ENCODE measurements around the gene TROAP.
A peak's percentile ranks its signal among the peaks of the same experiment; 100 is the strongest.
"Not testable (repeated sequence)": the region's sequence is repeated elsewhere in the genome, so short reads cannot be mapped to it uniquely, and the experiment has no call there.

Gene TROAP

DNA sequence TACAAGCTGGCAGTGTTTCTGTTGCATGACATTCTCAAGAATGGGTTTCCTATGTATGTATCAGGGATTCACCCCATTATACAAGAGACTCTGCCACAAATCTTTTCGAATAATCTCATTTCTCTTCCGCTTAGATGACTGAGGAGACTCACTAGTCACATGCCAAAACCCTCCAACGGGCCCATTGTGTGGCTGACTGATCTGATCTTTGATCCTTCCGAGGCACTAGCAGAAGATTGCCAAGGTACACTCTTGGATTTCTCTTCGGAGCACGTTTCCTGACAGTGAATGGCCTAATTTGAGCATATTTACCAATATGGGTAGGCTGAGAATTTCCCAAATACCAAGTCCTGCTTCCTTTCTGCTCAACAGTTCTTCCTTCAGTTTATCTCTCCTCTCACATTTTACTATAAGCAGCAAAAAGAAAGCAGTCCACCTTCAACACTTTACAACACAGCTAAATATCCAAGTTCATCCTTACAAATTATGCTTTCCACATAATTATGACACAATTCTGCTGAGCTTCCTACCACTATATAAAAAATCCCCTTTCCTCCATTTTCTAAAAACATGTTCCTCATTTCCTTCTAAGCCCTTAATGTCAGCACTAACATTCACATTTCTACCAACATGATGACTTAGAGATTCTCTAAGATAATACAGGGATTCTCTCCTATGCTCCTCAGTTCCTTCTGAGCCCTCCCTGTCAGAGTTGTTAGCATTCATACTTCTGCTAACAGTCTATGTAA lies 17.1 kb upstream of the TROAP start:
- H3K9me3 Mint-ChIP-seq = no peaks in the 10 kb centered on the region
- no peaks in the 10 kb centered on the region for H3K36me3 Mint-ChIP-seq (ENCODE audit: low read depth)
- ATAC-seq (no peak), DNase-seq (no peak)
- no peak overlapping the region for H3K4me3 Mint-ChIP-seq
- peaks cover 46% of the 10 kb centered on the region for H3K27me3 Mint-ChIP-seq
- no peak overlapping the region for H3K27ac Mint-ChIP-seq
- peaks cover 3% of the 10 kb centered on the region for H3K4me1 Mint-ChIP-seq

DNA sequence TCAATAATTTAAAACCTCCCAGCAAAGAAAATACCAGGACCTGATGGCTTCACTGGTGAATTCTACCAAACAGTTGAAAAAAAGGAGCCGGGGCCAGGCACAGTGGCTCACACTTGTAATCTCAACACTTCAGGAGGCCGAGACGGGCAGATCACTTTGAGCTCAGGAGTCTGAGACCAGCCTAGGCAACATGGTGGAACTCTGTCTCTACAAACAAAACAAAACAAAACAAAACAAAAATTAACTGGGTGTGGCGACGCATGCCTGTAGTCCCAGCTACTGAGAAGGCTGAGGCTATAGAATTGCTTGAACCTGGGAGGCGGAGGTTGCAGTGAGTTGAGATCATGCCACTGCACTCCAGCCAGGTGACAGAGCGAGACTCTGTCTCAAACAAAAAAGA lies 13.7 kb upstream of the TROAP start:
- no peak for ATAC-seq
- DNase-seq = no peak
- H3K27ac Mint-ChIP-seq = no peak overlapping the region
- no peaks in the 10 kb centered on the region for H3K4me1 Mint-ChIP-seq
- no peaks in the 10 kb centered on the region for H3K9me3 Mint-ChIP-seq
- H3K36me3 Mint-ChIP-seq (ENCODE audit: low read depth) = no peaks in the 10 kb centered on the region
- peaks cover 36% of the 10 kb centered on the region for H3K27me3 Mint-ChIP-seq
- H3K4me3 Mint-ChIP-seq = no peak overlapping the region

DNA sequence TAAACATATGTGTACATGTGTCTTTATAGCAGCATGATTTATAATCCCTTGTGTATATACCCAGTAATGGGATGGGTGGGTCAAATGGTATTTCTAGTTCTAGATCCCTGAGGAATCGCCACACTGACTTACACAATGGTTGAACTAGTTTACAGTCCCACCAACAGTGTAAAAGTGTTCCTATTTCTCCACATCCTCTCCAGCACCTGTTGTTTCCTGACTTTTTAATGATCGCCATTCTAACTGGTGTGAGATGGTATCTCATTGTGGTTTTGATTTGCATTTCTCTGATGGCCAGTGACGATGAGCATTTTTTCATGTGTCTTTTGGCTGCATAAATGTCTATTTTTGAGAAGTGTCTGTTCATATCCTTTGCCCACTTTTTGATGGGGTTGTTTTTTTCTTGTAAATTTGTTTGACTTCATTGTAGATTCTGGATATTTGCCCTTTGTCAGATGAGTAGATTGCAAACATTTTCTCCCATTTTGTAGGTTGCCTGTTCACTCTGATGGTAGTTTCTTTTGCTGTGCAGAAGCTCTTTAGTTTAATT lies 12.5 kb upstream of the TROAP start:
- DNase-seq; H3K9me3 Mint-ChIP-seq; H3K36me3 Mint-ChIP-seq (ENCODE audit: low read depth); ATAC-seq; H3K4me1 Mint-ChIP-seq; H3K4me3 Mint-ChIP-seq; H3K27ac Mint-ChIP-seq: not testable (repeated sequence)
- H3K27me3 Mint-ChIP-seq = peaks cover 34% of the 10 kb centered on the region

DNA sequence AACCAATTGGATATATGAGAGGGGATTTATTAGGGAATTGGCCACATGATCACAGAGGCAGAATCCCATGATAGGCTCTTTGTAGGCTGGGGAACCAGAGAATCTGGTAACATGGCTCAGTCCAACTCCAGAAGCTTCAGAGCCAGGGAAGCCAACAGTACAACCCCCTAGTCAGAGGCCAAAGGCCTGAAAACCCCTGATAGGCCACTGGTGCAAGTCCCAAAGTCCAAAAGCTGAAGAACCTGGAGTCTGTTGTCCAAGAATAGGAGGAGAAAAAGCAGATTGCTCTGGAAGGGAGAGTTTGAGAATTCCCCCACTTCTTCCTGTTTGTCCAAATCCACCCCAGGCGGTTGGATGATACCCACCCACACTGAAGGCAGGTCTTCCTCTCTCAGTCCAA lies 8.2 kb upstream of the TROAP start:
- no peak overlapping the region for H3K27ac Mint-ChIP-seq
- peaks cover 11% of the 10 kb centered on the region for H3K27me3 Mint-ChIP-seq
- DNase-seq = no peak
- no peaks in the 10 kb centered on the region for H3K4me1 Mint-ChIP-seq
- no peaks in the 10 kb centered on the region for H3K9me3 Mint-ChIP-seq
- no peak overlapping the region for H3K4me3 Mint-ChIP-seq
- no peak for ATAC-seq
- no peaks in the 10 kb centered on the region for H3K36me3 Mint-ChIP-seq (ENCODE audit: low read depth)

DNA sequence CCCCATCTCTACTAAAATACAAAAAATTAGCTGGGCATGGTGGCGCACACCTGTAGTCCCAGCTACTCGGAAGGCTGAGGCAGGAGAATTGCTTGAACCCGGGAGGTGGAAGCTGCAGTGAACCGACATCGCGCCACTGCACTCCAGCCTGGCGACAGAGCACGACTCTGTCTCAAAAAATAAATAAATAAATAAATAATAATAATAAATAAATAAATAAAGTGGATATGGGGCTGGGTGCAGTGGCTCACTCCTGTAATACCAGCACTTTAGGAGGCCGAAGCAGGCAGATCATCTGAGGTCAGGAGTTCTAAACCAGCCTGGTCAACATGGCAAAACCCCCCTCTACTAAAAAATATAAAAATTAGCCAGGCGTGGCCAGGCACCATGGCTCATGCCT lies 5.9 kb upstream of the TROAP start:
- not testable (repeated sequence) for H3K4me1 Mint-ChIP-seq; H3K27ac Mint-ChIP-seq; H3K4me3 Mint-ChIP-seq; H3K36me3 Mint-ChIP-seq (ENCODE audit: low read depth); ATAC-seq; DNase-seq; H3K9me3 Mint-ChIP-seq; H3K27me3 Mint-ChIP-seq

DNA sequence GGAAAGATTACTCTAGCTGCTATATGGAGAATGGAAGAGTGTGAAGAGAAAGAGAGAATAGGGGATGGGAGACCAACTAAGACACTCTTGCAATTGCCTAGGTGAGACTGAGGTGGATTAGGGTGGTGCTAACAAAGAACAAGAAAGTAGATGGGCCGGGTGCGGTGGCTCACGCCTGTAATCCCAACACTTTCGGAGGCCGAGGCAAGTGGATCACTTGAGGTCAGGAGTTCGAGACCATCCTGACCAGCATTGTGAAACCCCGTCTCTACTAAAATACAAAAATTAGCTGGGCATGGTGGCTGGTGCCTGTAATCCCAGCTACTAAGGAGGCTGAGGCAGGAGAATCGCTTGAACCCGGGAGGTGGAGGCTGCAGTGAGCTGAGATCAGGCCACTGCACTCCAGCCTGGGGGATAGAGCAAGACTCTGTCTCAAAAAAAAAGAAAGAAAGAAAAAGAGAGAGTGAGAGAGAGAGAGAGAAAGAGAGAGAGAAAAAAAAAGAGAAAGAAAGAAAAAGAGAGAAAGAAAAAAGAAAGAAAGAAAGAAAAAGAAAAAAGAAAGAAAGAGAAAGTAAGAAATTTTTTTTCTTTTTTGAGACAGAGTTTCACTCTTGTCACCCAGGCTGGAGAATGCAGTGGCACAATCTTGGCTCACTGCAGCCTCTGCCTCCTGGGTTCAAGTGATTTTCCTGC lies 2.5 kb upstream of the TROAP start:
- not testable (repeated sequence) for ATAC-seq
- peaks cover 17% of the 10 kb centered on the region for H3K4me1 Mint-ChIP-seq

DNA sequence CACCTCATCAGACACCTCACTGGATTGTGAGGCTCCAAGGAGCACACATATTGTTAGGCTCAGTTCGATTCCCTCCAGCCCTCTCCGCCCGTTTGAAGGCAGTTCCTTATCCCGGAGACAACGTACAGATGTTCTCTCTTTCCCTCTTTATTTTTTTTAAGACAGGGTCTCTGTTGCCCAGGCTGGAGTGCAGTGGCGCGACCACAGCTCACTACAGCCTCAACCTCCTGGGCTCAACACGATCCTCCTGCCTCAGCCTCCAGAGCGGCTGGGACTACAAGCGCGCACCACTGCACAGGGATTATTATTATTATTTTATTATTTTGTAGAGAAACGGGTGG lies 718 bp upstream of the TROAP start:
- H3K9me3 Mint-ChIP-seq = no peaks in the 10 kb centered on the region
- H3K4me3 Mint-ChIP-seq = peak overlapping the region; percentile 100
- H3K36me3 Mint-ChIP-seq (ENCODE audit: low read depth) = peaks cover 15% of the 10 kb centered on the region
- H3K27ac Mint-ChIP-seq = peak overlapping the region; percentile 96
- peaks cover 17% of the 10 kb centered on the region for H3K4me1 Mint-ChIP-seq
- DNase-seq (no peak), ATAC-seq (no peak)
- H3K27me3 Mint-ChIP-seq = no peaks in the 10 kb centered on the region

More for the DNA sequence above, 2.5 kb upstream of the TROAP start:
- peak overlapping the region; percentile 21 for H3K4me3 Mint-ChIP-seq
- not testable (repeated sequence) for H3K27me3 Mint-ChIP-seq, H3K27ac Mint-ChIP-seq, H3K9me3 Mint-ChIP-seq, DNase-seq
- H3K36me3 Mint-ChIP-seq (ENCODE audit: low read depth) = peaks cover 11% of the 10 kb centered on the region

DNA sequence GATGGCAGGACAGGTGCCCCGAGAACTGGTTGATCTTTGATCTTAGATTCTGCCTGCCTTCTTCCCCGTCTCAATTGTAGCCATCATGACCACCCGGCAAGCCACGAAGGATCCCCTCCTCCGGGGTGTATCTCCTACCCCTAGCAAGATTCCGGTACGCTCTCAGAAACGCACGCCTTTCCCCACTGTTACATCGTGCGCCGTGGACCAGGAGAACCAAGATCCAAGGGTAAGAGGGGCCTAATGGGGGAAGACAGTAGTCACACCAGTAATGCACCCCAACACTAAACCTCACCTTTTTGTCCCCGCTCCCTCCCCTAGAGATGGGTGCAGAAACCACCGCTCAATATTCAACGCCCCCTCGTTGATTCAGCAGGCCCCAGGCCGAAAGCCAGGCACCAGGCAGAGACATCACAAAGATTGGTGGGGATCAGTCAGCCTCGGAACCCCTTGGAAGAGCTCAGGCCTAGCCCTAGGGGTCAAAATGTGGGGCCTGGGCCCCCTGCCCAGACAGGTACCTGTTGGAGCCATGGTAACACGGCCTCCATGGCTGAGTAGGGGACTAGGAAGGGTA lies 556 bp downstream of the TROAP start:
- peak overlapping the region; percentile 96 for H3K27ac Mint-ChIP-seq
- H3K4me1 Mint-ChIP-seq = peaks cover 17% of the 10 kb centered on the region
- H3K36me3 Mint-ChIP-seq (ENCODE audit: low read depth) = peaks cover 21% of the 10 kb centered on the region
- H3K4me3 Mint-ChIP-seq = peak overlapping the region; percentile 100
- no peaks in the 10 kb centered on the region for H3K27me3 Mint-ChIP-seq
- no peak for ATAC-seq
- DNase-seq = no peak
- no peaks in the 10 kb centered on the region for H3K9me3 Mint-ChIP-seq

DNA sequence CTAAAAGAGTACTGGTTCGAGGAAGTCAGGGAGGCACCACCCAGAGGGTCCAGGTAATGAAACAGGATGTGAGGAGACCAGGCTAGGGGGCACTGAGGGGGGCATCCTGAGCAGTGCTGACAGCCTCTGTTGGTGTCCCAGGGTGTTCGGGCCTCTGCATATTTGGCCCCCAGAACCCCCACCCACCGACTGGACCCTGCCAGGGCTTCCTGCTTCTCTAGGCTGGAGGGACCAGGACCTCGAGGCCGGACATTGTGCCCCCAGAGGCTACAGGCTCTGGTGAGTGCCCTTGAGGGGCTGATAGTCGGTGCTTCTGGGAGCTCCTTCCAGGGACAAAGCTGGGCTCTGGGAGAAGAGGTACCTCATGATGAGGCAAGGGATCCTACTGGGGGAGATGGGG lies 2.6 kb downstream of the TROAP start:
- DNase-seq = no peak
- Mint-ChIP-seq H3K4me3 (no peak overlapping the region), H3K9me3 (no peaks in the 10 kb centered on the region), H3K36me3 (ENCODE audit: low read depth) (peaks cover 29% of the 10 kb centered on the region), H3K27me3 (no peaks in the 10 kb centered on the region), H3K4me1 (peaks cover 17% of the 10 kb centered on the region), H3K27ac (no peak overlapping the region)
- ATAC-seq = no peak

DNA sequence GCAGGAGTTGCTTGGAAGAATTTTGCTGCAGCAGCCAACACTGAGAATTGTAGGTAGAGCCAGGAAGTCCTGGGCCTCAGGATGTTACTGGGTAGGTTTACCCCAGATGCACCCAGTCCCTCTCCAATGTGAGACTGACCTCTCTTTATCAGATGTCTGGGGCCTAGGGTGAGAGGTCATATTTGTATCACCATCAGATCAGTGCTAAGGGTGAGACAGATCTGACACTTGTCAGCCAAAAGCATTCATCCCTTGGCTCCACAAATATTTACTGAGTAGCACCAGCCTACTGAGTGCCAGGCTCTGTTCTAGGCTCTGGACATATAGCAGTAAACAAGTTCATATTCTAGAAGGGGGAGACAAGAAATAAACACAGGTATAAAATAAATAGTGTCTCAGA lies 4.3 kb downstream of the TROAP start:
- Mint-ChIP-seq H3K27me3 (peaks cover 9% of the 10 kb centered on the region), H3K27ac (no peak overlapping the region), H3K9me3 (no peaks in the 10 kb centered on the region), H3K4me1 (peaks cover 9% of the 10 kb centered on the region), H3K36me3 (ENCODE audit: low read depth) (peaks cover 41% of the 10 kb centered on the region), H3K4me3 (no peak overlapping the region)
- no peak for DNase-seq
- no peak for ATAC-seq

DNA sequence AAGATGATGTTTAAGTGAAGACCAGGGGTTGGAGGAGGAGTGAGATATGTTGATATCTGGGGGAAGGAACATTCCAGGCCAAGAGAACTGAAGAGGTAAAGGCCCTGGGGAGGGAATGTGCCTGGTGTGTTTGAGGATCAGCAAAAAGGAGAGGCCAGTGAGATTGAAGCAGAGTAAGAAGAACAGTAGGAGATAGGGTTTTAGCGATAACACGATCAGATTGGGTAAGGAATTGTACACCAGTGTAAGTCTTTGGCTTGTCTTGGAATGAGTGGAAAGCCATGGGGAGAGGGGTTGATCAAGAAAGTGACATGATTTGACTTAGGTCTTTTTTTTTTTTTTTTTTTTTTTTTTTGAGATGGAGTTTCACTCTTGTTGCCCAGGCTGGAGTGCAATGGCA lies 4.8 kb downstream of the TROAP start:
- no peak for ATAC-seq
- Mint-ChIP-seq H3K4me1 (peaks cover 8% of the 10 kb centered on the region), H3K9me3 (no peaks in the 10 kb centered on the region), H3K36me3 (ENCODE audit: low read depth) (peaks cover 41% of the 10 kb centered on the region), H3K27me3 (peaks cover 14% of the 10 kb centered on the region), H3K27ac (no peak overlapping the region), H3K4me3 (no peak overlapping the region)
- DNase-seq = no peak

DNA sequence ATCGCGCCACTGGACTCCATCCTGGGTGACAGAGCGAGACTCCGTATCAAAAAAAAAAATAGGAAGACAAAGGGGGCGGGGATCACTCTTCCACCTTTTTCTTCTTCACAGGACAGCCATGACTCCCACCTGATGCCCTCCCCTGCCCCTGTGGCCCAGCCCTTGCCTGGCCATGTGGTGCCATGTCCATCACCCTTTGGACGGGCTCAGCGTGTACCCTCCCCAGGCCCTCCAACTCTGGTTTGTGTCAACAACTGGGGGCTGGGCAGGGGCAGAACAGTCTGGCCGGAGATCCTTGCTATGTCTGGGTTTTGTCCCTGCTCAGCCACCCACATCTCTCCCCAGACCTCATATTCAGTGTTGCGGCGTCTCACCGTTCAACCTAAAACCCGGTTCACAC lies 5.8 kb downstream of the TROAP start:
- H3K27me3 Mint-ChIP-seq = peaks cover 20% of the 10 kb centered on the region
- peaks cover 6% of the 10 kb centered on the region for H3K4me1 Mint-ChIP-seq
- H3K4me3 Mint-ChIP-seq = no peak overlapping the region
- no peaks in the 10 kb centered on the region for H3K9me3 Mint-ChIP-seq
- DNase-seq = no peak
- H3K27ac Mint-ChIP-seq = no peak overlapping the region
- ATAC-seq = no peak
- peaks cover 37% of the 10 kb centered on the region for H3K36me3 Mint-ChIP-seq (ENCODE audit: low read depth)

DNA sequence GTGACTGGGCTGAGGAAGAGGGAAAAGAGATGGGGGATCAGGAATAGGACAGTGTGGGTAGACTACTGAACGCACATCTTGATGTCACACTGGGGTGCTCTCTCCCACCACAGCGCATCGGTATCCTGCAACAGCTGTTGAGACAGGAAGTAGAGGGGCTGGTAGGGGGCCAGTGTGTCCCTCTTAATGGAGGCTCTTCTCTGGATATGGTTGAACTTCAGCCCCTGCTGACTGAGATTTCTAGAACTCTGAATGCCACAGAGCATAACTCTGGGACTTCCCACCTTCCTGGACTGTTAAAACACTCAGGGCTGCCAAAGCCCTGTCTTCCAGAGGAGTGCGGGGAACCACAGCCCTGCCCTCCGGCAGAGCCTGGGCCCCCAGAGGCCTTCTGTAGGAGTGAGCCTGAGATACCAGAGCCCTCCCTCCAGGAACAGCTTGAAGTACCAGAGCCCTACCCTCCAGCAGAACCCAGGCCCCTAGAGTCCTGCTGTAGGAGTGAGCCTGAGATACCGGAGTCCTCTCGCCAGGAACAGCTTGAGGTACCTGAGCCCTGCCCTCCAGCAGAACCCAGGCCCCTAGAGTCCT lies 7.1 kb downstream of the TROAP start:
- DNase-seq (no peak), ATAC-seq (no peak)
- H3K9me3 Mint-ChIP-seq = no peaks in the 10 kb centered on the region
- peaks cover 32% of the 10 kb centered on the region for H3K36me3 Mint-ChIP-seq (ENCODE audit: low read depth)
- H3K27me3 Mint-ChIP-seq = peaks cover 31% of the 10 kb centered on the region
- no peak overlapping the region for H3K4me3 Mint-ChIP-seq
- H3K27ac Mint-ChIP-seq = no peak overlapping the region
- peaks cover 6% of the 10 kb centered on the region for H3K4me1 Mint-ChIP-seq

DNA sequence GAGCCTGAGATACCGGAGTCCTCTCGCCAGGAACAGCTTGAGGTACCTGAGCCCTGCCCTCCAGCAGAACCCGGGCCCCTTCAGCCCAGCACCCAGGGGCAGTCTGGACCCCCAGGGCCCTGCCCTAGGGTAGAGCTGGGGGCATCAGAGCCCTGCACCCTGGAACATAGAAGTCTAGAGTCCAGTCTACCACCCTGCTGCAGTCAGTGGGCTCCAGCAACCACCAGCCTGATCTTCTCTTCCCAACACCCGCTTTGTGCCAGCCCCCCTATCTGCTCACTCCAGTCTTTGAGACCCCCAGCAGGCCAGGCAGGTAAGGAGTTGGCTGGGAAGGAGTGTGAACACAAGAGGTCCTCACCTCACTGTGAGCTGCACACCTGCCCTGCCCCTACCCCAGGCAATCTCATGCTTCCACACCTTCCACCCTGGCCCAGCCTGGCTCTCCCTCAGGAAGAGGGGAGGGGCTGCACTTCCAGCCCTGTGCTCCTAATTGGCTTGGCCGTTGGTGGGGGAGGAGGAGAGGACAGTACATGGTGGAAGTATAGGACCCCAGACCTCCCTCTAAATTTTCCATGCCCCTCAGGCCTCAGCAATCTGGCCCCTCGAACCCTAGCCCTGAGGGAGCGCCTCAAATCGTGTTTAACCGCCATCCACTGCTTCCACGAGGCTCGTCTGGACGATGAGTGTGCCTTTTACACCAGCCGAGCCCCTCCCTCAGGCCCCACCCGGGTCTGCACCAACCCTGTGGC lies 7.8 kb downstream of the TROAP start:
- H3K36me3 Mint-ChIP-seq (ENCODE audit: low read depth) = peaks cover 32% of the 10 kb centered on the region
- no peak for DNase-seq
- no peak overlapping the region for H3K4me3 Mint-ChIP-seq
- peaks cover 6% of the 10 kb centered on the region for H3K4me1 Mint-ChIP-seq
- H3K27me3 Mint-ChIP-seq = peaks cover 37% of the 10 kb centered on the region
- no peaks in the 10 kb centered on the region for H3K9me3 Mint-ChIP-seq
- ATAC-seq = peak; percentile 17
- no peak overlapping the region for H3K27ac Mint-ChIP-seq
